GM12865 (cell line): ENCODE results near the gene SLC2A5.

ENCODE experiments used
- DNase-seq: peaks from one replicate; pipeline ENCODE4 v3.0.0; 2010; ENCODE audit warnings: low read depth
- H3K4me3 ChIP-seq: 2 replicates; pipeline ENCODE4 v1.5.1; 2011; ENCODE audit warnings: mild to moderate bottlenecking, low read depth, low read length, control low read depth
- TF ChIP-seq, protein P1 (sequence below): IDR thresholded peaks from 2 replicates; pipeline ENCODE4 v1.5.1; 2011; ENCODE audit warnings: low read length, control low read depth, low read depth, inconsistent platforms; ENCODE audit not compliant: insufficient read depth; ENCODE audit errors: missing control alignments

SLC2A5 gene

DNA sequence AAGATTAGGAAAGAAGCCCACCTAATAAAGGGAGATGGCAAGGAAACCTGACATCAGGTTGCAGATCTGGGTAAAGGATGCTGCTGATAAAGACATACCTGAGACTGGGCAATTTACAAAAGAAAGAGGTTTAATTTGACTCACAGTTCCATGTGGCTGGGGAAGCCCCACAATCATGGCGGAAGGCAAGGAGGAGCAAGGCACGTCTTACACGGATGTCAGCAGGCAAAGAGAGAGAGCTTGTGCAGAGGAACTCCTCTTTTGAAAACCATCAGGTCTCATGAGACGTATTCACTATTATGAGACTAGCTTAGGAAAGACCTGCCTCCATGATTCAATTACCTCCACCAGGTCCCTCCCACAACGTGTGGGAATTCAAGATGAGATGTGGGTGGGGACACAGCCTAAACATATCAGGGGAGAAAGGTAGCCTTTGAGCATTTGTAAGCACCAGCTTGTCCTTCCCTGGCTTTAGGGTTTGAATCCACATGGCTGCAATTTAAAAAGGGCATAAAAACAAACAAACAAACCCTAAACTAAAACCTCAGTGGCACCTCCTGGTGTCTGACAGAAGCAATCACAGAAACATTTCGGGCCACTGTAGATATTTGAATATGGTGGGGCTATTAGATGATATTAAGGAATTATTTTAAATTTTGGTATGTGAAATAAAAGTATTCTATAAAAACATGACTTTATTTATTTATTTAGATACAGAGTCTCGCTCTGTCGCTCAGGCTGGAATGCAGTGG is 76.3 kb downstream of the SLC2A5 start:
- H3K4me3 ChIP-seq, result no peak overlapping the region
- TF ChIP-seq, protein P1, sequence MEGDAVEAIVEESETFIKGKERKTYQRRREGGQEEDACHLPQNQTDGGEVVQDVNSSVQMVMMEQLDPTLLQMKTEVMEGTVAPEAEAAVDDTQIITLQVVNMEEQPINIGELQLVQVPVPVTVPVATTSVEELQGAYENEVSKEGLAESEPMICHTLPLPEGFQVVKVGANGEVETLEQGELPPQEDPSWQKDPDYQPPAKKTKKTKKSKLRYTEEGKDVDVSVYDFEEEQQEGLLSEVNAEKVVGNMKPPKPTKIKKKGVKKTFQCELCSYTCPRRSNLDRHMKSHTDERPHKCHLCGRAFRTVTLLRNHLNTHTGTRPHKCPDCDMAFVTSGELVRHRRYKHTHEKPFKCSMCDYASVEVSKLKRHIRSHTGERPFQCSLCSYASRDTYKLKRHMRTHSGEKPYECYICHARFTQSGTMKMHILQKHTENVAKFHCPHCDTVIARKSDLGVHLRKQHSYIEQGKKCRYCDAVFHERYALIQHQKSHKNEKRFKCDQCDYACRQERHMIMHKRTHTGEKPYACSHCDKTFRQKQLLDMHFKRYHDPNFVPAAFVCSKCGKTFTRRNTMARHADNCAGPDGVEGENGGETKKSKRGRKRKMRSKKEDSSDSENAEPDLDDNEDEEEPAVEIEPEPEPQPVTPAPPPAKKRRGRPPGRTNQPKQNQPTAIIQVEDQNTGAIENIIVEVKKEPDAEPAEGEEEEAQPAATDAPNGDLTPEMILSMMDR, result peak; percentile 13
- DNase-seq, result no peak

DNA sequence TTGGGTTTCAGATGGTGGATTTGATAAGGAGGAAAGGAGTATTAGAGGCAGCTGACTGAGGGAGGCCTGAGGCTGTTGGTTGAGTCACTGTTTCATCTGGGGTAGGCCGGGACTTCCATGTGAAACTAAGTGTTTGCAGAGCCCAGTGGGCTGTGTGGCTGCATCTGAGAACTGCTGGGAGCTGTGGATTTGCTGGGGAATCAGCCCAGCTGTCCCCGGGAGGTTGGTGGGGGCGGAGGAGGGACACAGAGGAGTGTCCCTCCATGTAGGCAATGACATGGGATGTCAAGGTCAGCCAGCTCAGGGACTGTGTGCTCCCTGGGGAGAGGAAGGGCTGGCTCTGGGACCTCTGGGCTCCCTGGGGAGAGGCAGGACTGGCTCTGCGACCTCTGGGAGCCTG is 79.6 kb downstream of the SLC2A5 start:
- no peak overlapping the region for H3K4me3 ChIP-seq
- TF ChIP-seq, protein P1, result no peak
- DNase-seq, result no peak

DNA sequence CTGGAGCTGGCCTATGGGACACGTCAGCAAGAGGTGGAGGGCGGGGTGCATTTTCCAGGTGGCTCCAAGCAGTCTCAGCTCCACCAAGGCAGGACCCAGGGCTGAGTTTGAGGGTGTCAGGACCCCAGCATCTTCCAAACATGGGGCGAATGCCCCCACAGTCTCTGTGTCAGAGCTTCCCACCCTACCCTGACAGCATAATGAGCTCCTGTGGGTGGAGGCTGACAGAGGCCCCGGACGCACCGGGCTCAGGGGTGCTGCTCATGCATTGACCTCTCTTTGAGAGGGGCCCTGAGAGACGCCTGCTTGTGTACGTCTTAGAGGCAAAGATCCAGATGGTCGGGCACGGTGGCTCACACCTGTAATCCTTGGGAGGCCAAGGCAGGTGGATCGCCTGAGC is 80.4 kb downstream of the SLC2A5 start:
- no peak overlapping the region for H3K4me3 ChIP-seq
- DNase-seq, result no peak
- TF ChIP-seq, protein P1, result no peak

DNA sequence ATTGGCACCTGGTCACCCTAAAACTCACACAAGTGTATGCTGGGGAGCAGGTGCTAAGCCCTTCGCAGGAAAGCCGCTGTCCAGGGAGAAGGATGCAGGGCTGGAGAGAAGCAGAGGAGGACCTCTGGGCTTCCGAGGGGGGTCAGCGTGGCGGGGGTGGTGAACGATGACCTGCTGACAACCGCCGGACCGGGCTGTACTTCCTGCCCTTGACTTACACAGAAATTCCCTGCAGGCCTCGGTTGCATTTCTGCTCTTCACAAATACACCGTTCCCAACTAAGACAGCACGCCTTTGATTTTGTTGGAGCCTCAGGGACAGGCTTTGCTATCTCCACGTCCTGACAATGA is 80.8 kb downstream of the SLC2A5 start:
- TF ChIP-seq, protein P1, result no peak
- DNase-seq, result no peak
- H3K4me3 ChIP-seq, result no peak overlapping the region

DNA sequence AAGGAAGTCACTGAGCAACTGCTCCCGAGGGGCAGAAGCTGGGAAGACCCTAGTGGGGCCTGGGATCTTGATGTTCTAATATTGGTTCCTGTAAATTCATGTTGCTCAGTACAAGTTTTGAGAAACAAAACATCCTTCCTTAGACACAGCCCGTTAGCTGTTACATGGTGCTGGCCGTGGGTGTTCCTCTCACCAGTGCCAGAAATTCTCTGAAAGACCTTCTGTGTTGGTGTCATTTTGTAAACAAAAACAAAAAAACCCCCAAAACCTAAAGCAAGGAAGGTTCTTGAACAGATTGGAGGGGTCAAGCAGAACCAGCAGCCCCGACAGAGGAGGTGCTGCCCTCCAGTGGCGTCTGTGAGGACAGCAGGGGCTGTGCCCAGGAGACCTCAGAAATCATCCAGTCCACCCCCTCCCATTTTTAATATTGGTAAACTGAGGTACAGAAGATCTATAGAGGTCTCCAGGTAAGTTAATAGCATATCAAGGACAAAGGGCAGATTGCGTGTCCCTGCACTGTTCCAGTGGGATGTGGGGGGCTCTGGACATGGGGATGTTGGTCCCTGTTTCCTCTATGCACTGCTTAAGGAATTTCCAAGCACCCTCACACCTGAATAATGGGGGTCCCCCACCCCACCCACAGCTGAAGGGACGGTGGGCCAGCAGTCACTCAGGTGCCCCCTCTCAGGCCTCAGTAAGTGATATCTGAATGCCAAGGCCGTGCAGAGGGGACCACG is 81.4 kb downstream of the SLC2A5 start:
- H3K4me3 ChIP-seq, result no peak overlapping the region
- DNase-seq, result peak; percentile 54
- TF ChIP-seq, protein P1, result peak; percentile 95

DNA sequence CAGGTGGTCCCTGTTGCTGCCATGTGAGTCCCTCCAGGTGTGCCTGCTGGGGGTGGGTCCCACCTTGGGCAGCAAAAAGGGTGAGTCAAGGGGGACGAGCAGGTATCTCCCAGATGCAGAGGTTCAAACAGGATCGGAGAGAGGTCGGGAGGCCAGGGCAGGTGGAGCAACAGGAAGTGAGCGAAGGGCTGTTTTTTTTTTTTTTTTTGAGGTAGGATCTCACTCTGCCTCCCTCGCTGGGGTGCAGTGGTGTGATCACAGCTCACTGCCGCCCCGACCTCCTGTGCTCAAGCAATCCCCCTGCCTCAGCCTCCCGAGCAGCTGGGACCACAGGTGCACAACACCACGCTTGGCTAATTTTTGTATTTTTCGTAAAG is 82.6 kb downstream of the SLC2A5 start:
- no peak overlapping the region for H3K4me3 ChIP-seq
- TF ChIP-seq, protein P1, result no peak
- DNase-seq, result no peak
